ENCODE data around the gene RAB41.
"Not testable (repeated sequence)": the region's sequence is repeated elsewhere in the genome, so short reads cannot be mapped to it uniquely, and the experiment has no call there.

RAB41 gene

GRCh38 chrX:70292788-70293187 is 10.8 kb downstream of the RAB41 start:
- no peak for DNase-seq

GRCh38 chrX:70293621-70294020 is 11.6 kb downstream of the RAB41 start:
- DNase-seq = no peak

- no peak for DNase-seq
Measured at GRCh38 chrX:70301716-70302115, 19.7 kb downstream of the RAB41 start.

- DNase-seq = no peak
Measured at GRCh38 chrX:70313503-70313902, 31.5 kb downstream of the RAB41 start.

- no peak for DNase-seq
Measured at GRCh38 chrX:70322784-70323183, 40.8 kb downstream of the RAB41 start.

- not testable (repeated sequence) for DNase-seq
Measured at GRCh38 chrX:70323628-70324027, 41.7 kb downstream of the RAB41 start.

- DNase-seq = no peak
Measured at GRCh38 chrX:70324326-70324725, 42.4 kb downstream of the RAB41 start.

GRCh38 chrX:70331161-70331560 is 49.2 kb downstream of the RAB41 start:
- no peak for DNase-seq

- no peak for DNase-seq
Measured at GRCh38 chrX:70332600-70332999, 50.6 kb downstream of the RAB41 start.
